Mammary epithelial cell (primary cell): ENCODE data around the gene MYOZ3.

Experiments used
- EZH2 ChIP-seq: IDR thresholded peaks from 2 replicates; pipeline ENCODE4 v1.6.1; 2012; ENCODE audit warnings: low read length, inconsistent platforms, borderline replicate concordance
- TF ChIP-seq, protein P1 (sequence below), 2 donors: IDR thresholded peaks in 1 of 2; conservative IDR thresholded peaks in 1 of 2; 2 replicates each; pipeline ENCODE4 v1.5.1; 2011 to 2012; ENCODE audit warnings: inconsistent platforms in 2 of 2, low read length in 2 of 2, mild to moderate bottlenecking in 2 of 2, control low read depth in 1 of 2, low read depth in 1 of 2; ENCODE audit not compliant: insufficient read depth in 1 of 2; ENCODE audit errors: extremely low read depth in 1 of 2

DNA sequence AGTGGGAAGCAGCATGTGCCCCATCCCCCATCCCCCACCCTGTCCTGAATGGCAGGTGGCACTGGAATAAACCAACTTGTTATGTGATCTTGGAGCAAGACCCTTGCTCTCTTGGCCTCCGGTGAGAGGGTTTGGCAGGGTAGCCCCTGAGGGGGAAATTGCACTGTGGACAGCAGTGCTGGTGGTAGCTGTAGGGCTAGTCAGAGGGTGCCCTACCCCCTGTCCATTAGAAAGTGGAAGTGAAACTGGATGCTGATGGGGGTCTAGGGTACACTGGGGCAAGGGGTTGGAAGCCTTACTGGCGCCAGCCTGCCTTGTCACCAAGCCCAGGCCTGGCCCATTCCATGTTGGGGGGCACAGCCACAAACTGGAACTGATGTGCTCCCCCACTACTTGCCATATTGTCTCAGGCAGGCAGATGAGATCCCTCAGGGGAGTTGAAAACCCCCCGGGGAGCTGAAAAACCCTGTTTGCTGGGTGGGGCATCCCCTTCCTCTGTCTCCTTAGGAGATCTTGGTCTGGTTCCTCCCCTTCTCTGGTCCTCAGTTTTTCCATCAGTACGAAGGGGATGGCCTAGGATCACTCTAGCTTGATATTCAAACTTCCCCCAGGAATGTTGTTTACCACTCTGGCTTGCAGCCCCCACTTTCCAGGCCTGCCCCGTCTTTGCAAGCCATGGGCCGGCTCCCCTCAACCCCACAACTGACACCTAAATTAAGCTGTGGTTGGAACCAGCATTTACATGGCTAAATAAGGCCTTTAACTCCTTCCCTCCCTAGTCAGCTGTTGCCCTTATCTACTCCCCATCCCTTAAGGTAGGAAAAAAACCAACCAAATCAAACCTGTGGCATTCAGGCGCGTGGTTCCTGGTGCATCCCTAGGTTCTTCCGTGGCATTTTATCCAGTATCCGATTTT is 35.0 kb upstream of the MYOZ3 start:
- TF ChIP-seq, protein P1, sequence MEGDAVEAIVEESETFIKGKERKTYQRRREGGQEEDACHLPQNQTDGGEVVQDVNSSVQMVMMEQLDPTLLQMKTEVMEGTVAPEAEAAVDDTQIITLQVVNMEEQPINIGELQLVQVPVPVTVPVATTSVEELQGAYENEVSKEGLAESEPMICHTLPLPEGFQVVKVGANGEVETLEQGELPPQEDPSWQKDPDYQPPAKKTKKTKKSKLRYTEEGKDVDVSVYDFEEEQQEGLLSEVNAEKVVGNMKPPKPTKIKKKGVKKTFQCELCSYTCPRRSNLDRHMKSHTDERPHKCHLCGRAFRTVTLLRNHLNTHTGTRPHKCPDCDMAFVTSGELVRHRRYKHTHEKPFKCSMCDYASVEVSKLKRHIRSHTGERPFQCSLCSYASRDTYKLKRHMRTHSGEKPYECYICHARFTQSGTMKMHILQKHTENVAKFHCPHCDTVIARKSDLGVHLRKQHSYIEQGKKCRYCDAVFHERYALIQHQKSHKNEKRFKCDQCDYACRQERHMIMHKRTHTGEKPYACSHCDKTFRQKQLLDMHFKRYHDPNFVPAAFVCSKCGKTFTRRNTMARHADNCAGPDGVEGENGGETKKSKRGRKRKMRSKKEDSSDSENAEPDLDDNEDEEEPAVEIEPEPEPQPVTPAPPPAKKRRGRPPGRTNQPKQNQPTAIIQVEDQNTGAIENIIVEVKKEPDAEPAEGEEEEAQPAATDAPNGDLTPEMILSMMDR (conservative IDR thresholded peaks at IDR 0.05 in 1 of 2, IDR thresholded peaks at IDR 0.05 in 1 of 2; ENCODE audit: extremely low read depth in 1 of 2, insufficient read depth in 1 of 2, low read depth in 1 of 2, low read length in 2 of 2), result no peak
- TF ChIP-seq EZH2, result no peak
